ENCODE results near the gene INPP5D.
A peak's percentile ranks its signal among the peaks of the same experiment; 100 is the strongest.
"Not testable (repeated sequence)": the region's sequence is repeated elsewhere in the genome, so short reads cannot be mapped to it uniquely, and the experiment has no call there.

INPP5D gene

GRCh38 chr2:233116946-233117345, 56.8 kb downstream of the INPP5D start:
- no peak for DNase-seq (ENCODE audit: low read depth, low spot score)

GRCh38 chr2:233117351-233117750, 57.2 kb downstream of the INPP5D start:
- DNase-seq (ENCODE audit: low read depth, low spot score), result no peak

GRCh38 chr2:233117811-233118647, 57.9 kb downstream of the INPP5D start:
- DNase-seq (ENCODE audit: low read depth, low spot score), result no peak

GRCh38 chr2:233118648-233119000, 58.5 kb downstream of the INPP5D start:
- no peak for DNase-seq (ENCODE audit: low read depth, low spot score)

GRCh38 chr2:233119123-233119522, 59.0 kb downstream of the INPP5D start:
- DNase-seq (ENCODE audit: low read depth, low spot score), result no peak

- no peak for DNase-seq (ENCODE audit: low read depth, low spot score)
These were observed 59.7 kb downstream of the INPP5D start for GRCh38 chr2:233119806-233120205.

- peak; percentile 40 for DNase-seq (ENCODE audit: low read depth, low spot score)
These were observed 60.3 kb downstream of the INPP5D start for GRCh38 chr2:233120459-233120858.

GRCh38 chr2:233121856-233122255, 61.7 kb downstream of the INPP5D start:
- peak; percentile 63 for DNase-seq (ENCODE audit: low read depth, low spot score)

GRCh38 chr2:233122541-233122940, 62.4 kb downstream of the INPP5D start:
- DNase-seq (ENCODE audit: low read depth, low spot score), result no peak

- DNase-seq (ENCODE audit: low read depth, low spot score), result not testable (repeated sequence)
These were observed 63.4 kb downstream of the INPP5D start for GRCh38 chr2:233123576-233123975.

- peak; percentile 81 for DNase-seq (ENCODE audit: low read depth, low spot score)
These were observed 64.4 kb downstream of the INPP5D start for GRCh38 chr2:233124421-233125080.

- DNase-seq (ENCODE audit: low read depth, low spot score), result no peak
These were observed 65.4 kb downstream of the INPP5D start for GRCh38 chr2:233125455-233126065.

- DNase-seq (ENCODE audit: low read depth, low spot score), result peak; percentile 61
These were observed 69.3 kb downstream of the INPP5D start for GRCh38 chr2:233129351-233129978.

GRCh38 chr2:233130024-233130423, 69.9 kb downstream of the INPP5D start:
- DNase-seq (ENCODE audit: low read depth, low spot score), result no peak

- peak; percentile 21 for DNase-seq (ENCODE audit: low read depth, low spot score)
These were observed 70.4 kb downstream of the INPP5D start for GRCh38 chr2:233130481-233131020.

GRCh38 chr2:233131936-233132720, 72.0 kb downstream of the INPP5D start:
- no peak for DNase-seq (ENCODE audit: low read depth, low spot score)

GRCh38 chr2:233133239-233133638, 73.1 kb downstream of the INPP5D start:
- DNase-seq (ENCODE audit: low read depth, low spot score), result no peak

GRCh38 chr2:233135421-233135820, 75.3 kb downstream of the INPP5D start:
- DNase-seq (ENCODE audit: low read depth, low spot score), result no peak

- no peak for DNase-seq (ENCODE audit: low read depth, low spot score)
These were observed 76.9 kb downstream of the INPP5D start for GRCh38 chr2:233137040-233137439.

- no peak for DNase-seq (ENCODE audit: low read depth, low spot score)
These were observed 80.0 kb downstream of the INPP5D start for GRCh38 chr2:233140077-233140585.

- peak; percentile 27 for DNase-seq (ENCODE audit: low read depth, low spot score)
These were observed 80.8 kb downstream of the INPP5D start for GRCh38 chr2:233140978-233141377.

All from ELF-1 (cell line).